WTC11 (cell line): ENCODE results near the gene STRIP1. TPM values are rescaled to one million over a fixed set of nuclear protein-coding genes. Genes with fewer than 3 reads are reported as not detected.

Experiments used
- ATAC-seq: fragments of 200-7000 bp; cut with Tn5 transposase; 2 replicates; pipeline ENCODE4 v1.10.0; 2021; ENCODE audit warnings: mild to moderate bottlenecking, moderate library complexity
- CTCF ChIA-PET: fragments of 300-600 bp; sonication (Branson Sonifier 250); formaldehyde crosslinking; loops from one replicate; lab custom pipeline; 2021; ENCODE audit warnings: antibody characterized with exemption; lab: Charles Lee
- POLR2A ChIA-PET: fragments of 350-600 bp; sonication (Branson Sonifier 250); formaldehyde crosslinking; loops from one replicate; lab custom pipeline; 2021; ENCODE audit warnings: antibody characterized with exemption; lab: Charles Lee
- DNase-seq: peaks from one replicate; pipeline ENCODE4 v3.0.0; 2021; ENCODE audit warnings: low spot score
- H3K27ac Mint-ChIP-seq: 2 replicates; pipeline ENCODE4 v1.8.0; 2021; ENCODE audit warnings: mixed read lengths
- H3K27me3 Mint-ChIP-seq: 2 replicates; pipeline ENCODE4 v1.8.0; 2021; ENCODE audit warnings: low read depth, mild to moderate bottlenecking, moderate library complexity, mixed read lengths
- H3K36me3 Mint-ChIP-seq: 2 replicates; pipeline ENCODE4 v1.8.0; 2021; ENCODE audit warnings: mixed read lengths
- H3K4me1 Mint-ChIP-seq: 2 replicates; pipeline ENCODE4 v1.8.0; 2022; ENCODE audit warnings: mixed read lengths
- H3K4me3 Mint-ChIP-seq: 2 replicates; pipeline ENCODE4 v1.8.0; 2021; ENCODE audit warnings: mild to moderate bottlenecking, moderate library complexity, mixed read lengths
- H3K9me3 Mint-ChIP-seq: 2 replicates; pipeline ENCODE4 v1.8.0; 2021; ENCODE audit warnings: mixed read lengths
- ATF2 ChIP-seq: sonication (generic); formaldehyde crosslinking; IDR thresholded peaks from 2 replicates; pipeline ENCODE4 v1.8.1; 2022; ENCODE audit warnings: low read depth, missing genetic modification reagents, borderline replicate concordance
- ATF3 ChIP-seq: sonication (generic); formaldehyde crosslinking; conservative IDR thresholded peaks from 2 replicates; pipeline ENCODE4 v1.8.1; 2022; ENCODE audit warnings: mild to moderate bottlenecking, missing genetic modification reagents
- ATF6 ChIP-seq: sonication (generic); formaldehyde crosslinking; IDR thresholded peaks from 2 replicates; pipeline ENCODE4 v1.8.1; 2023; ENCODE audit warnings: mild to moderate bottlenecking, missing genetic modification reagents
- CBFB ChIP-seq: sonication (generic); formaldehyde crosslinking; IDR thresholded peaks from 2 replicates; pipeline ENCODE4 v1.8.1; 2022; ENCODE audit warnings: mild to moderate bottlenecking, low read depth, missing genetic modification reagents
- CREB1 ChIP-seq: sonication (generic); formaldehyde crosslinking; IDR thresholded peaks from 2 replicates; pipeline ENCODE4 v1.8.0; 2023; ENCODE audit warnings: mild to moderate bottlenecking, missing genetic modification reagents
- ESRRA ChIP-seq: sonication (generic); formaldehyde crosslinking; IDR thresholded peaks from 2 replicates; pipeline ENCODE4 v1.8.1; 2022; ENCODE audit warnings: mild to moderate bottlenecking, missing genetic modification reagents, borderline replicate concordance
- FOXK1 ChIP-seq: sonication (generic); formaldehyde crosslinking; IDR thresholded peaks from 2 replicates; pipeline ENCODE4 v1.8.0; 2022; ENCODE audit warnings: mild to moderate bottlenecking, moderate library complexity, missing genetic modification reagents
- GABPB1 ChIP-seq: sonication (generic); formaldehyde crosslinking; IDR thresholded peaks from 2 replicates; pipeline ENCODE4 v1.8.1; 2023; ENCODE audit warnings: mild to moderate bottlenecking, missing genetic modification reagents
- JUN ChIP-seq: sonication (generic); formaldehyde crosslinking; IDR thresholded peaks from 2 replicates; pipeline ENCODE4 v1.8.0; 2023; ENCODE audit warnings: mild to moderate bottlenecking, missing genetic modification reagents
- MAX ChIP-seq: sonication (generic); formaldehyde crosslinking; IDR thresholded peaks from 2 replicates; pipeline ENCODE4 v1.8.0; 2022; ENCODE audit warnings: mild to moderate bottlenecking, missing genetic modification reagents
- MYBL2 ChIP-seq: sonication (generic); formaldehyde crosslinking; IDR thresholded peaks from 2 replicates; pipeline ENCODE4 v1.8.1; 2023; ENCODE audit warnings: mild to moderate bottlenecking, moderate library complexity, missing genetic modification reagents
- NR1H2 ChIP-seq: sonication (generic); formaldehyde crosslinking; IDR thresholded peaks from 2 replicates; pipeline ENCODE4 v1.9.0; 2021; ENCODE audit warnings: mild to moderate bottlenecking, moderate library complexity, missing genetic modification reagents
- PREB ChIP-seq: sonication (generic); formaldehyde crosslinking; IDR thresholded peaks from 2 replicates; pipeline ENCODE4 v1.8.1; 2022; ENCODE audit warnings: mild to moderate bottlenecking, missing genetic modification reagents, moderate library complexity, borderline replicate concordance
- SMAD4 ChIP-seq: sonication (generic); formaldehyde crosslinking; IDR thresholded peaks from 2 replicates; pipeline ENCODE4 v1.8.0; 2022; ENCODE audit warnings: mild to moderate bottlenecking, missing genetic modification reagents
- TCF7 ChIP-seq: sonication (generic); formaldehyde crosslinking; IDR thresholded peaks from 2 replicates; pipeline ENCODE4 v1.8.0; 2022; ENCODE audit warnings: mild to moderate bottlenecking, low read depth, missing genetic modification reagents, moderate library complexity
- TP53 ChIP-seq: sonication (generic); formaldehyde crosslinking; IDR thresholded peaks from 2 replicates; pipeline ENCODE4 v1.8.1; 2023; ENCODE audit warnings: mild to moderate bottlenecking, missing genetic modification reagents
- USF2 ChIP-seq: sonication (generic); formaldehyde crosslinking; IDR thresholded peaks from 2 replicates; pipeline ENCODE4 v1.8.1; 2023; ENCODE audit warnings: mild to moderate bottlenecking, missing genetic modification reagents, moderate library complexity
- total RNA-seq: library from RNA; stranded (reverse); gene quantifications from 3 replicates; pipeline ENCODE4 v1.2.3, GENCODE V29; 2021
- TF ChIP-seq, protein P1 (sequence below): sonication (generic); formaldehyde crosslinking; IDR thresholded peaks from 2 replicates; pipeline ENCODE4 v1.8.0; 2023; ENCODE audit warnings: mild to moderate bottlenecking, missing genetic modification reagents
- TF ChIP-seq, protein P2 (sequence below): fragments of 250-450 bp; sonication (Bioruptor Pico); IDR thresholded peaks from 2 replicates; pipeline ENCODE4 v1.9.0; 2021; ENCODE audit warnings: mild to moderate bottlenecking
- TF ChIP-seq, protein P3 (sequence below): fragments of 250-450 bp; sonication (Bioruptor Pico); IDR thresholded peaks from 2 replicates; pipeline ENCODE4 v1.8.0; 2021; ENCODE audit warnings: mild to moderate bottlenecking

Gene STRIP1
- total RNA-seq, 1 experiment from 2014 or later, result 42.8 TPM

DNA sequence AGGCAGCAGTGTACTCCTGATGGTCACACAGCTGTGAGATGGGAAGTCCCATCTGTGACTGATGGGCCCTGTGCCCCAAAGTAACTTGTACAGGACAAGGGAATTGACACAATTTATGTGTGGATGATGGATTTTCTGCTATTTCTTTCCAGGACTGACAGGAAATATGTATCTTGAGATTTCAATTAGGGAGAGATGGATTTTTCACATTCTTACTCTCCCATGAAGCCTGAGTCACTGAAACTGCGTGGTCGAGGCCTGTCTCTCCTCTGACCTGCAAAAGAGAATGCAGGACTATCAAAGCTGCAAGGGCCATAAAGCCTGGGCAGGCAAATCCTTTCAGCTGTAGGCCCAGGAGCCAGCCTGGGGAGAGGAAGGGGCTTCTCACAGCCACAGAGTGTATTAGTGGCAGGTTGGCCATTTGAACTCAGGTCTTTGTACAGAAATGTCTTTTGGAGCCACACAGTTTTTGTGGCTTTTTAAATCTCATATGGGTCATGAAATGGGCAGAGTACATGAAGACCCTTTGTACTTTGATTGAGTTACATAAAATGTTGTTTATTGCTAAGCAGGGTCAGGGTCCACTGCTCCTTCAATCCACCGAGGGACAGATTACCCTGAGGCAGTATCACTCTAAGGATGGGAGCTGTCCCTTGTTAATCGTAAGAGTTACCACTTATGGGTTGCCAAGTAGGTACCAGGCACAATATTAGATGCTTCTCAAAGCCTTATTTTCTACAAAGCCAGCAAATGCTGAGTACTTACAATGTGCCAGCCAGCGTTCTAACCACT is 21.3 kb downstream of the STRIP1 start:
- no peak for DNase-seq
- no peak for ATAC-seq
- Mint-ChIP-seq H3K4me3 (no peak overlapping the region), H3K4me1 (no peaks in the 10 kb centered on the region), H3K27me3 (no peaks in the 10 kb centered on the region), H3K36me3 (peaks cover 67% of the 10 kb centered on the region), H3K9me3 (no peaks in the 10 kb centered on the region), H3K27ac (no peak overlapping the region)
- ChIA-PET CTCF (no interaction called here), POLR2A (no interaction called here)
- TF ChIP-seq, protein P1, sequence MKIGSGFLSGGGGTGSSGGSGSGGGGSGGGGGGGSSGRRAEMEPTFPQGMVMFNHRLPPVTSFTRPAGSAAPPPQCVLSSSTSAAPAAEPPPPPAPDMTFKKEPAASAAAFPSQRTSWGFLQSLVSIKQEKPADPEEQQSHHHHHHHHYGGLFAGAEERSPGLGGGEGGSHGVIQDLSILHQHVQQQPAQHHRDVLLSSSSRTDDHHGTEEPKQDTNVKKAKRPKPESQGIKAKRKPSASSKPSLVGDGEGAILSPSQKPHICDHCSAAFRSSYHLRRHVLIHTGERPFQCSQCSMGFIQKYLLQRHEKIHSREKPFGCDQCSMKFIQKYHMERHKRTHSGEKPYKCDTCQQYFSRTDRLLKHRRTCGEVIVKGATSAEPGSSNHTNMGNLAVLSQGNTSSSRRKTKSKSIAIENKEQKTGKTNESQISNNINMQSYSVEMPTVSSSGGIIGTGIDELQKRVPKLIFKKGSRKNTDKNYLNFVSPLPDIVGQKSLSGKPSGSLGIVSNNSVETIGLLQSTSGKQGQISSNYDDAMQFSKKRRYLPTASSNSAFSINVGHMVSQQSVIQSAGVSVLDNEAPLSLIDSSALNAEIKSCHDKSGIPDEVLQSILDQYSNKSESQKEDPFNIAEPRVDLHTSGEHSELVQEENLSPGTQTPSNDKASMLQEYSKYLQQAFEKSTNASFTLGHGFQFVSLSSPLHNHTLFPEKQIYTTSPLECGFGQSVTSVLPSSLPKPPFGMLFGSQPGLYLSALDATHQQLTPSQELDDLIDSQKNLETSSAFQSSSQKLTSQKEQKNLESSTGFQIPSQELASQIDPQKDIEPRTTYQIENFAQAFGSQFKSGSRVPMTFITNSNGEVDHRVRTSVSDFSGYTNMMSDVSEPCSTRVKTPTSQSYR (CRISPR knock-in tag), result no peak

- Mint-ChIP-seq H3K4me1 (no peaks in the 10 kb centered on the region), H3K4me3 (no peak overlapping the region), H3K27ac (no peak overlapping the region), H3K9me3 (no peaks in the 10 kb centered on the region), H3K36me3 (peaks cover 61% of the 10 kb centered on the region), H3K27me3 (no peaks in the 10 kb centered on the region)
- DNase-seq, result no peak
- ChIA-PET CTCF (interaction anchor here (1.2 kb wide), 1 partner anchor 32 kb away, joined by 3 read pairs; no protein-coding TSS in a partner anchor), POLR2A (no interaction called here)
- no peak for ATAC-seq
- TF ChIP-seq USF2 (CRISPR knock-in tag), result no peak
- no peak for TF ChIP-seq JUN (CRISPR knock-in tag)
- TF ChIP-seq ATF6 (CRISPR knock-in tag), result no peak
- TF ChIP-seq FOXK1 (CRISPR knock-in tag), result no peak
- no peak for TF ChIP-seq TP53 (CRISPR knock-in tag)
- TF ChIP-seq ATF3 (CRISPR knock-in tag), result no peak
- TF ChIP-seq TCF7, result no peak
- TF ChIP-seq ESRRA (CRISPR knock-in tag), result no peak
- no peak for TF ChIP-seq MYBL2 (CRISPR knock-in tag)
- no peak for TF ChIP-seq GABPB1 (CRISPR knock-in tag)
- TF ChIP-seq SMAD4 (CRISPR knock-in tag), result no peak
- TF ChIP-seq, protein P2, sequence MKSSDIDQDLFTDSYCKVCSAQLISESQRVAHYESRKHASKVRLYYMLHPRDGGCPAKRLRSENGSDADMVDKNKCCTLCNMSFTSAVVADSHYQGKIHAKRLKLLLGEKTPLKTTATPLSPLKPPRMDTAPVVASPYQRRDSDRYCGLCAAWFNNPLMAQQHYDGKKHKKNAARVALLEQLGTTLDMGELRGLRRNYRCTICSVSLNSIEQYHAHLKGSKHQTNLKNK (CRISPR knock-in tag), result no peak
- TF ChIP-seq CBFB (CRISPR knock-in tag), result no peak
- TF ChIP-seq ATF2, result no peak
- no peak for TF ChIP-seq CREB1 (CRISPR knock-in tag)
- no peak for TF ChIP-seq PREB (CRISPR knock-in tag)
- TF ChIP-seq, protein P3, sequence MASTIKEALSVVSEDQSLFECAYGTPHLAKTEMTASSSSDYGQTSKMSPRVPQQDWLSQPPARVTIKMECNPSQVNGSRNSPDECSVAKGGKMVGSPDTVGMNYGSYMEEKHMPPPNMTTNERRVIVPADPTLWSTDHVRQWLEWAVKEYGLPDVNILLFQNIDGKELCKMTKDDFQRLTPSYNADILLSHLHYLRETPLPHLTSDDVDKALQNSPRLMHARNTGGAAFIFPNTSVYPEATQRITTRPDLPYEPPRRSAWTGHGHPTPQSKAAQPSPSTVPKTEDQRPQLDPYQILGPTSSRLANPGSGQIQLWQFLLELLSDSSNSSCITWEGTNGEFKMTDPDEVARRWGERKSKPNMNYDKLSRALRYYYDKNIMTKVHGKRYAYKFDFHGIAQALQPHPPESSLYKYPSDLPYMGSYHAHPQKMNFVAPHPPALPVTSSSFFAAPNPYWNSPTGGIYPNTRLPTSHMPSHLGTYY (CRISPR knock-in tag), result no peak
- TF ChIP-seq NR1H2 (CRISPR knock-in tag), result no peak
- no peak for TF ChIP-seq MAX (CRISPR knock-in tag)
- TF ChIP-seq, all 79 proteins: peak for 0
Observed at GRCh38 chr1:110056285-110056683, 21.9 kb downstream of the STRIP1 start.
